DND-41 (cell line): ENCODE results near the gene CDT1.

Source experiments
- EZH2 ChIP-seq: IDR thresholded peaks from 3 replicates; pipeline ENCODE4 v1.6.1; 2012; ENCODE audit warnings: borderline replicate concordance, low read depth, mild to moderate bottlenecking, moderate library complexity, low read length, inconsistent platforms; ENCODE audit not compliant: severe bottlenecking
- TF ChIP-seq, protein P1 (sequence below): IDR thresholded peaks from 2 replicates; pipeline ENCODE4 v1.5.1; 2012; ENCODE audit warnings: borderline replicate concordance, low read length, moderate library complexity, mild to moderate bottlenecking; ENCODE audit not compliant: poor library complexity, severe bottlenecking; ENCODE audit errors: extremely low read depth

DNA sequence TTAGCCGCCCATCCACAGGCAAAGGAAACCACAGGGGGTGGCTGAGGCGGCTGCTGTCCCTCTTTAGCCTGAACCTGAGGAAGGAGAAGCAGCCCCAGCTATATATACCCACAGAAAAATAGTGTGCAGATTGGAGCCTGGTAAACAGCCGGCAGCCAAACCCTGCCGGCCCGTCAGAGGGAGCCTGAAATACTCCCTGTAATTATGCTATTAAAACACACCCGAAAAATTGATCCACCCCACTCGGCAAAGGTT, 25.4 kb upstream of the CDT1 start:
- TF ChIP-seq, protein P1, sequence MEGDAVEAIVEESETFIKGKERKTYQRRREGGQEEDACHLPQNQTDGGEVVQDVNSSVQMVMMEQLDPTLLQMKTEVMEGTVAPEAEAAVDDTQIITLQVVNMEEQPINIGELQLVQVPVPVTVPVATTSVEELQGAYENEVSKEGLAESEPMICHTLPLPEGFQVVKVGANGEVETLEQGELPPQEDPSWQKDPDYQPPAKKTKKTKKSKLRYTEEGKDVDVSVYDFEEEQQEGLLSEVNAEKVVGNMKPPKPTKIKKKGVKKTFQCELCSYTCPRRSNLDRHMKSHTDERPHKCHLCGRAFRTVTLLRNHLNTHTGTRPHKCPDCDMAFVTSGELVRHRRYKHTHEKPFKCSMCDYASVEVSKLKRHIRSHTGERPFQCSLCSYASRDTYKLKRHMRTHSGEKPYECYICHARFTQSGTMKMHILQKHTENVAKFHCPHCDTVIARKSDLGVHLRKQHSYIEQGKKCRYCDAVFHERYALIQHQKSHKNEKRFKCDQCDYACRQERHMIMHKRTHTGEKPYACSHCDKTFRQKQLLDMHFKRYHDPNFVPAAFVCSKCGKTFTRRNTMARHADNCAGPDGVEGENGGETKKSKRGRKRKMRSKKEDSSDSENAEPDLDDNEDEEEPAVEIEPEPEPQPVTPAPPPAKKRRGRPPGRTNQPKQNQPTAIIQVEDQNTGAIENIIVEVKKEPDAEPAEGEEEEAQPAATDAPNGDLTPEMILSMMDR = no peak
- no peak for TF ChIP-seq EZH2
